Glutamatergic neuron (in vitro differentiated cells): ENCODE measurements around the gene ACVR1B. TPM values are rescaled to one million over a fixed set of nuclear protein-coding genes. Genes with fewer than 3 reads are reported as not detected.

Experiments used
- DNase-seq: peaks from one replicate; pipeline ENCODE4 v3.0.0; 2022
- H3K27ac Mint-ChIP-seq: one replicate; pipeline ENCODE4 v1.8.0; 2020; ENCODE audit warnings: mild to moderate bottlenecking, mixed read lengths, inconsistent platforms; ENCODE audit not compliant: unreplicated experiment
- H3K27me3 Mint-ChIP-seq: one replicate; pipeline ENCODE4 v1.8.0; 2020; ENCODE audit warnings: mild to moderate bottlenecking, moderate library complexity, mixed read lengths, inconsistent platforms; ENCODE audit not compliant: unreplicated experiment
- H3K36me3 Mint-ChIP-seq: one replicate; pipeline ENCODE4 v1.8.0; 2020; ENCODE audit warnings: mild to moderate bottlenecking, mixed read lengths, inconsistent platforms; ENCODE audit not compliant: unreplicated experiment
- H3K4me1 Mint-ChIP-seq: one replicate; pipeline ENCODE4 v1.8.0; 2020; ENCODE audit warnings: mild to moderate bottlenecking, low read depth, mixed read lengths, inconsistent platforms; ENCODE audit not compliant: unreplicated experiment
- H3K4me3 Mint-ChIP-seq: one replicate; pipeline ENCODE4 v1.8.0; 2020; ENCODE audit warnings: mild to moderate bottlenecking, mixed read lengths, inconsistent platforms; ENCODE audit not compliant: unreplicated experiment
- H3K9me3 Mint-ChIP-seq: one replicate; pipeline ENCODE4 v1.8.0; 2020; ENCODE audit warnings: mild to moderate bottlenecking, moderate library complexity, mixed read lengths, inconsistent platforms; ENCODE audit not compliant: unreplicated experiment
- total RNA-seq: library from RNA; stranded (reverse); fragmentation: NEBNext Ultra II Directional; extraction: Animal tissue kit (Norgen Biotek cat#: 25700); gene quantifications from one replicate; pipeline ENCODE4 v1.2.1, GENCODE V29; 2021; ENCODE audit not compliant: unreplicated experiment
- TF ChIP-seq, protein P1 (sequence below): fragments of 200-600 bp; sonication (generic); IDR thresholded peaks from one replicate; pipeline ENCODE4 v1.5.0; 2021; ENCODE audit not compliant: partially characterized antibody, unreplicated experiment

ACVR1B gene
- total RNA-seq, 1 donor from 2014 or later, result 50.2 TPM

DNA sequence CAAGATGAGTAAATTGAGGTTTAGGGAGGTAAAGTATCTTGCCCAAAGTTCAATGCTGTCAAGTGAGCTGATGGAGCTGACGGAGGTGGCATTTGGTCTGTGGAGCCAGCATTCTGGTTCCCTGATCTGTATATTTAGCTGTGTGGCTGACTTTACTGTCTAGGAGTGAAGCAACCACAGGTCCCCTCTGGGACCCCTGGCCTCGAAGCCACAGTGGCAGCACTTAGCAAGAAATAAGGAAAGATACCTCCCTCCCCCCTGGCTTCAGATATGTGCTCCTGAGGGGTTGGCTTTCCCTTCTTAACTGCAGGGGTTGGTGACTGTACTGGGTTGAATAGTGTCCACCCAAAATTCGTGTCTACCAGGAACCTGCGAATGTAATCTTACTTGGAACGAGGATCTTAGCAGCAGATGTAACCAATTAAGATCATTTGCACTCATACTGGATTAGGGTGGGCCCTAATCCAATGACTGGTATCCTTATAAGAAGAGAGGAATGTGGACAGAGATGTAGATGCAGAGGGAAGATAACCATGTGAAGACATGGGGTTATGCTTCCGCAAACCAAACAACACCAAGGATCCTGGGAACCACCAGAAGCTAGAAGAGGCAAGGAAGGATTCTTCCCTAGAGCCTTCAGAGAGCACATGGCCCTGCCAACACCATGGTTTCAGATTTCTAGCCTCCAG lies 2.0 kb upstream of the ACVR1B start:
- TF ChIP-seq, protein P1, sequence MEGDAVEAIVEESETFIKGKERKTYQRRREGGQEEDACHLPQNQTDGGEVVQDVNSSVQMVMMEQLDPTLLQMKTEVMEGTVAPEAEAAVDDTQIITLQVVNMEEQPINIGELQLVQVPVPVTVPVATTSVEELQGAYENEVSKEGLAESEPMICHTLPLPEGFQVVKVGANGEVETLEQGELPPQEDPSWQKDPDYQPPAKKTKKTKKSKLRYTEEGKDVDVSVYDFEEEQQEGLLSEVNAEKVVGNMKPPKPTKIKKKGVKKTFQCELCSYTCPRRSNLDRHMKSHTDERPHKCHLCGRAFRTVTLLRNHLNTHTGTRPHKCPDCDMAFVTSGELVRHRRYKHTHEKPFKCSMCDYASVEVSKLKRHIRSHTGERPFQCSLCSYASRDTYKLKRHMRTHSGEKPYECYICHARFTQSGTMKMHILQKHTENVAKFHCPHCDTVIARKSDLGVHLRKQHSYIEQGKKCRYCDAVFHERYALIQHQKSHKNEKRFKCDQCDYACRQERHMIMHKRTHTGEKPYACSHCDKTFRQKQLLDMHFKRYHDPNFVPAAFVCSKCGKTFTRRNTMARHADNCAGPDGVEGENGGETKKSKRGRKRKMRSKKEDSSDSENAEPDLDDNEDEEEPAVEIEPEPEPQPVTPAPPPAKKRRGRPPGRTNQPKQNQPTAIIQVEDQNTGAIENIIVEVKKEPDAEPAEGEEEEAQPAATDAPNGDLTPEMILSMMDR, result no peak
- Mint-ChIP-seq H3K9me3 (peaks cover 14% of the 10 kb centered on the region), H3K27me3 (peaks cover 5% of the 10 kb centered on the region), H3K27ac (no peak overlapping the region), H3K36me3 (peaks cover 15% of the 10 kb centered on the region), H3K4me3 (peak overlapping the region; percentile 40), H3K4me1 (peaks cover 22% of the 10 kb centered on the region)
- DNase-seq, result no peak

DNA sequence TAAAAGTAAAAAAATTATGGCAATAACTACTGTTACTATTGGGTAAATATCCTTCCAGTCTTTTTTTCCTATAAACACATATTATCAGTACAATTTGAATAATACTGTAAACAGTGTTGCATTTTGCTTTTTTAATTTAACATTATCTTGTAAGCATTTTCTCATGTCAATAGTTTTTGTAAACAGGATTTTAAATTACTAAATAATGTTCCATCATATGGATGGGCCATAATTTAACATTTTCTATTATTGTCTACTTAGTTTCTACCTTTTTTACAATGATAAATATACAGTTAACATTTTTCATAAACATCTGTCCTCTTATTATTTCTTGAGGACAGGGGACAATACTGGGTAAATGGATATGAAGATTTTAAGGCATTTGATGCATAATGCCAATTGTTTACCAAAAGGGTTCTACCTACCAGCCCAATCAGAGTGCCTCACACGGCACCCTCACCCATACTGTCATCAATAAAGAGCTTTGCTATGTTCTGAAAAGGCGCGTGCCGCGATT lies 759 bp upstream of the ACVR1B start:
- Mint-ChIP-seq H3K9me3 (peaks cover 9% of the 10 kb centered on the region), H3K36me3 (peaks cover 8% of the 10 kb centered on the region), H3K4me1 (peaks cover 28% of the 10 kb centered on the region), H3K4me3 (peak overlapping the region; percentile 94), H3K27me3 (peaks cover 3% of the 10 kb centered on the region), H3K27ac (peak overlapping the region; percentile 90)
- TF ChIP-seq, protein P1, result no peak
- no peak for DNase-seq

DNA sequence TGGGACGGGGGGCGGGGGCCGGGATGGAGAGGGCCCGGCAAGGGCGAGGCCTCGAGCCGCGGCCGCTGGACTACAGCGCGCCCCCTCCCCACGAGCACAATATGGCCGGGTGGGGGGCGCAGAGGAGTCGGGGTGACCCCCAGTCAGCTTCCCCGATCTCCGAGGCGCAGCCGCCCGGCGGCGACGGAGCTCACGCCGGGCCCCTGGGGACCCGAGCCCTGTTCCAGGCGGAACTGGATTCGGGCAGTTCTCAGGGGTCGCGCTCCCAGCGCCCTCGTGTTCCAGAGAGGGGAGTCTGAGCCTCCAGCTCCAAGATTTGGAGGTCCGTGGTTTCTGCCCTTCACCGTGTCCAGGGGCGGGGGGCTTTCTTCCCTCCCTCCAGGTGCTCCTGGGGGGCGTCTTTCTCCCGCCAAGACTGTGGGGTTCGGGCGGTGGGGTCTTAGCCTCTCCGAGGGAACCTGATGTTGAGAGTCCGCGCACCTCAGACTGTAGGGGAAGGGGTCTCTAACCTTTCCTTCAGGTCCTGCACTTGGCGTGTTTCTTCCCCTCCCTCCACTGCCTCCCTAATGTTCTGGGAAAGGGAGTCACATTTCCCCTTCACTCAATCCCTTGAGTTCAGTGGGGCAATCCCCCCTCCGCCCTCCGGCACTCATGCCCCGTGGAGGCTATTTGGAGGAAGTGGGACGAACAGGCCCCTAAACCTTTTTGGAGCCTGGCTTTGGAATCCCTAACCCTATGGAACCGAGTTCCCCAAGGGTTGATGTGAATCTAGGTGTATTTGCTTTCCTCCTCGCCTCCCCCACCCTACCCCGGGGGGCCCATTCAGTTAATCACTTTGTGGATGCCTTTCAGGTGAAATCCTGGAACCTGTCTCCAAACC lies 584 bp downstream of the ACVR1B start:
- Mint-ChIP-seq H3K27ac (peak overlapping the region; percentile 40), H3K9me3 (peaks cover 5% of the 10 kb centered on the region), H3K27me3 (peaks cover 3% of the 10 kb centered on the region), H3K36me3 (no peaks in the 10 kb centered on the region), H3K4me3 (peak overlapping the region; percentile 90), H3K4me1 (peaks cover 31% of the 10 kb centered on the region)
- TF ChIP-seq, protein P1, result no peak
- DNase-seq, result peak; percentile 77

DNA sequence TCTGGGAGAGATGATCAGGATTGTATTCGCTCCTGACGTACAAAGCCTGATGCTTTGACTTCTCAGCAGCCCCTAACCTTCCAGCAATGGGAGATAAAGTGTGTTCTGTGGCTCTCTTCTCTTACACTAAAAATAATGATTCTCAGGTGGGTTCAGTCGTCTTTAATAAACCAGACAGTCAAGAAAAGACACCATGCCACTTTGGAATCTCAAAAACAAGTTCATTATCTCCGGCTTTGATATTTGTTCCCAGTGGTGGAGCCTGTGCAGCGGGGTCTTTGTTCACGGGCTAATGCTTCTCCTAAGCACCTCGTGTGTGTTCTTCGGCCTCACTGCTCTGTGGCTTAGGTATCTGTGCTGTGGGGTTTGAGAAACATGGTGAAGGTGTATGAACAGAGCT lies 1.6 kb downstream of the ACVR1B start:
- Mint-ChIP-seq H3K4me1 (peaks cover 31% of the 10 kb centered on the region), H3K36me3 (no peaks in the 10 kb centered on the region), H3K27me3 (no peaks in the 10 kb centered on the region), H3K27ac (peak overlapping the region; percentile 71), H3K4me3 (peak overlapping the region; percentile 90), H3K9me3 (peaks cover 6% of the 10 kb centered on the region)
- no peak for DNase-seq
- TF ChIP-seq, protein P1, result no peak
